IPS-18c (cell line): ENCODE measurements around the gene CEACAM19.
"Not testable (repeated sequence)": the region's sequence is repeated elsewhere in the genome, so short reads cannot be mapped to it uniquely, and the experiment has no call there.

Experiments used
- H3K4me3 ChIP-seq: 2 replicates; pipeline ENCODE4 v1.7.0; 2013; ENCODE audit warnings: low read depth, mild to moderate bottlenecking, low read length, moderate library complexity; ENCODE audit not compliant: insufficient read depth
- H3K9me3 ChIP-seq: one replicate; pipeline ENCODE4 v1.6.1; 2013; ENCODE audit warnings: mild to moderate bottlenecking, low read length, moderate library complexity; ENCODE audit not compliant: control insufficient read depth, insufficient read depth

Gene CEACAM19, protein sequence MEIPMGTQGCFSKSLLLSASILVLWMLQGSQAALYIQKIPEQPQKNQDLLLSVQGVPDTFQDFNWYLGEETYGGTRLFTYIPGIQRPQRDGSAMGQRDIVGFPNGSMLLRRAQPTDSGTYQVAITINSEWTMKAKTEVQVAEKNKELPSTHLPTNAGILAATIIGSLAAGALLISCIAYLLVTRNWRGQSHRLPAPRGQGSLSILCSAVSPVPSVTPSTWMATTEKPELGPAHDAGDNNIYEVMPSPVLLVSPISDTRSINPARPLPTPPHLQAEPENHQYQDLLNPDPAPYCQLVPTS

DNA sequence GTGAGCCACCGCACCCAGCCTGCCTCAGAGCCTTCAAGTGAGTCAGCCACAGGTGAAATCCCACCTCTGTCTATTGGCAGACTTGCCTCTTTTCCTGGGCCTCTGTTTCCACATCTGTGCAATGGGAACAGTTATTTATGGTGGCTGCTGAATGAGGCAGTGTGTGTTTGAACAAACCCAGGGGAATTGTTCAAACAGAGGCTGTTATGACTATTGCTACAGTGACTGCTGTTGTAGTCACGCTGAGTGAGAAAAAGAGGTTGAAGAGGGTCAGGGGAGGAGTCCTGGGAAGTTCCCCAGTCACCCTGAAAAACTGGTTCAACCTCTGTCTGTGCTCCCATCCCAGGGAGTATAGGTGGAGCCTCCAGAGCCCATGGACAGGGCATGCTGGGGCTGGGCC, at the start of gene CEACAM19:
Gene CEACAM19 (plus strand): TSS at position 83 of the 400 bp plus-strand sequence. CDS start 450 bp downstream, outside the sequence.
- H3K4me3 ChIP-seq = no peak within 1 kb of the TSS
- H3K9me3 ChIP-seq = no peaks in the 10 kb centered on the region

DNA sequence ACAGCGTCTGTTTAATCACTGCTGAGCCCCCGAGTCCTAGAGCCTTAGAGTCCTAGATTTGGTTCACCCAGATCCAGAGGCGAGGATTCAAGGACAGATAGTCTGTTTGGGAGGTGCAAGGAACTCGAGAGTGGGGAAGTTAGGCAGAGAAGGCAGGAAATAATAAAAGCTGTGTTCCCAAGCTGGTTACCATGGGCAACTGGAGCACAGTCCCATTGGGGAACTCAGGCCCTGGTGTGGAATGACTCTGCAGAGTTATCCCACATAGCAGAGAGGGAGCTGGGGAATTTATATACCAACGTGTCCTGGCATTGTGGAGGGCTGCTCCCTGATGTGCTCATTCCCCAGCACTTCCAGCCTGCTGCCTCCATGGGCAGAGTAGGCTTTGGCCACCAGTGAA, 48.2 kb upstream of the CEACAM19 start:
- no peaks in the 10 kb centered on the region for H3K9me3 ChIP-seq
- H3K4me3 ChIP-seq = no peak overlapping the region

DNA sequence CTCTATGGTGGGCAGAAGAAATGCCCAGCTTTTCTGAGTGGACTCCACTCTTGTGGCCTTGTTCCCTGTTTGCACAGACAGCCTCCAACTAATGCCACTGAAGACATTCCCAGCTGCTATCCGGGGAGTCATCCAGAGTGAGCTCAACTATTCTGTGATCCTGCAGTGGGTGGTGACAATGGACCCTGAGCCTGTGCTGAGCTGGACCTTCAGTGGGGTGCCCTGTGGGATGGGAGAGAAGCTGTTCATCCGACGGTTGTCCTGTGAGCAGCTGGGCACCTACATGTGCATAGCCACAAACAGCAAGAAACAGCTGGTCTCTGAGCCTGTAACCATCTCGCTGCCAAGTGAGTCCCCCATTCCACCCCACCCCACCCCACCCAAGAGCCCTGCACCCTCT, 47.7 kb upstream of the CEACAM19 start:
- no peak overlapping the region for H3K4me3 ChIP-seq
- no peaks in the 10 kb centered on the region for H3K9me3 ChIP-seq

DNA sequence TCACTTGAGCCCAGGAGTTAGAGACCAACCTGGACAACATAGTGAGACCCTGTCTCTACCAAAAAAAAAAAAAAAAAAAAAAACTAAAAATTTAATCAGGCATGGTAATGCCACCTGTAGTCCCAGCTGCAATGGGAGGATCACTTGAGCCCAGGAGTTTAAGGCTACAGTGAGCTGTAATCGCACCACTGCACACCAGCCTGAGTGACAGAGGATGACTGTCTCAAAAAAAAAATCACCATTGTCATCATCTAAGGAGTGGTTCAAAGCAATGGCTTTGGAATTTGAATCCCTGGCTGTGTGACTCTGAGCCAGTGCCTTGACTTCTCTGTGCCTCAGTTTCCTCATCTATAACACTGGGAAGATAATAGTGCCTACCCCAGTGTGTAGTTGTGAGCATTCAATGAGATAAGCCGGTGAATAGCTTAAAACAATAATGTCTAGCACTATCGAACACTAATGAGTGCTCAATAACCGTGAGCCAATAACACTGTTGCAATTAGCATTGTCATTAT, 46.4 kb upstream of the CEACAM19 start:
- H3K9me3 ChIP-seq = no peaks in the 10 kb centered on the region
- no peak overlapping the region for H3K4me3 ChIP-seq

DNA sequence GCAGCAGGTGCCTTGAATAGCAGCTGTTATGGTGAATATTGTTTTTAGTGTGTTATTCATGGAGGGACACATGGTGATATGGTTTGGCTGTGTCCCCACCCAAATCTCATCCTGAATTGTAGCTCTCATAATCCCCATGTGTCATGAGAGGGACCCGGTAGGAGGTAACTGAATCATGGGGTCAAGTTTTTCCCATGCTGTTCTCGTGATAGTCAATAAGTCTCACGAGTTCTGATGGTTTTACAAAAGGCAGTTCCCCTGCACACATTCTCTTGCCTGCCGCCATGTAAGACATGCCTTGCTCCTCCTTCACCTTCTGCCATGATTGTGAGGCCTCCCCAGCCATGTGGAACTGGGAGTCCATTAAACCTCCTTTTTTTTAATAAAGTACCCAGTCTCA, 45.6 kb upstream of the CEACAM19 start:
- not testable (repeated sequence) for H3K9me3 ChIP-seq, H3K4me3 ChIP-seq

DNA sequence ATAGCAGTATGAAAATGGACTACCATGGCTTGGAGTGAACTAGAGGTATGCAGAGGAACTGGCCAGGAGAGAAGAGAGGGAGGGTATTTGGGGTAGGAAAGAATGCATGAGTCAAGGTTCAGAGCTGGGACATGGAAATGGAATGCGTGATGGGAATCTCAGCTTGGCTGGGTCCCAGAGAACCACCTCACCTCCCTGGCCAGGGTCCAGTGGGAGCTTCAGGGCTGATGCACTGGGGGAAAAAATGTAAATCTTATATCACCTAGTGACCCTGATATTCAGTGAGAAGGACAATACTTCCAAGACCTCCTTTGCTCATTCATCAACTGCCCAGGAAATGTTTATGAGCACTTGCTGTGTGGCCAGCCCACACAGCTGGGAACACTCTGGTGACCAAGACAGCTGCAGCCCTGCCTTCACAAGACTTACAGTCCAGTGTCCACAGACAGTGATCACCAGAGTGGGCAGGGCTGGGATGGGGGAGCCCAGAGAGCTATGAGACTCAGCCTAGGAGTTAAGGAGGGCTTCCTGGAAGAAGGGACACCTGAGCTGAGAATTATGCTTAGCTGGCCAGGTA, 45.1 kb upstream of the CEACAM19 start:
- H3K4me3 ChIP-seq = no peak overlapping the region

DNA sequence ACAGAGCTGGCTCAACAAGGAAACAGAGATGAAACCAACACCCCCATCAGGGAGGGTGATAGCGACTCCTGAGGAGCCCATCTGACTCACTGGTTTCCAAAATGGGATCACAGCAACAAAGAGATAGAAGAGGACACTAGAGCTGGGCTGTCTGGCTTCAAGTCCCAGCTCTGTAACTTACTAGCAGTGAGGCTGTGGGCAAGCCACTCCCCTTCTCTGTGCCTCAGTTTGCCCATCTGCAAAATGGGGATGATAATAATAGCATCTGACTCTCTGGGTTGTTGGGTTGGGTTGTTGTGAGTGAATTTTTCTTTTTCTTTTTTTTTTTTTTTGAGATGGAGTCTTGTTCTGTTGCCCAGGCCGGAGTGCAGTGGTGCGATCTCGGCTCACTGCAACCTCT, 43.7 kb upstream of the CEACAM19 start:
- H3K9me3 ChIP-seq = no peaks in the 10 kb centered on the region
- H3K4me3 ChIP-seq = no peak overlapping the region

More for the DNA sequence above, 45.1 kb upstream of the CEACAM19 start:
- no peaks in the 10 kb centered on the region for H3K9me3 ChIP-seq

DNA sequence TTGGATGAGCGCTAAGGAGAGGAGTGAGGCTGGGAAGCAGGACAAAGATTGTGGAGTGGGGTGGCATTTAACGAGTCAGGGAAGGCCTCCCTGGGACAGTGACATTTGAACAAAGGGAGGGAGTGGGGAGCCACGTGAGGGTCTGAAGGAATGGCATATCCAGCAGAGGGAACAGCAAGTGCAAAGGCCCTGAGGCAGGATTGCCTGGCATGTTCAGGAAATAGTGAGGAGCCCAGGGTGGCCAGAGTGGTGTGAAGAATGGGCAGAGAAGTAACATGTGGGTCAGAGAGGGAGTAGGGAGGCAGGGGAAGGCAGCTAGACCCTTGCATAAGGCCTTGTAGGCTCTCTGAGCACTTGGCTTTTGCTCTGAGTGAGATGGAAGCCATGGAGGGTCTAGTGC, 42.5 kb upstream of the CEACAM19 start:
- H3K9me3 ChIP-seq = no peaks in the 10 kb centered on the region
- no peak overlapping the region for H3K4me3 ChIP-seq

DNA sequence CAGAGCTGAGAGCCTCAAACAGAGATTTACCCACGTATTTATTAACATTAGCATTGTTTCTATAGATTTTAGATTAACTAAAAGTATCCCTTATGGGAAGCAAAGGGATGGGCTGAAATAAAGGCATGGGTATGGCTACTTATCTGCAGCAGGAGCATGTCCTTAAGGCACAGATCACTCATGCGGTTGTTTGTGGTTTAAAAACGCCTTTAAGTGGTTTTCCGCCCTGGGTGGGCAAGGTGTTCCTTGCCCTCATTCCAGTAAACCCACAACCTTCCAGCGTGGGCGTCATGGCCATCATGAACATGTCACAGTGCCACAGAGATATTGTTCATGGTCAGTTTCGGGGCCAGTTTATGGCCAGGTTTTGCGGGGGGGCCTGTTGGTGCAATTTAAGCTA, 39.7 kb upstream of the CEACAM19 start:
- H3K9me3 ChIP-seq, H3K4me3 ChIP-seq: not testable (repeated sequence)

DNA sequence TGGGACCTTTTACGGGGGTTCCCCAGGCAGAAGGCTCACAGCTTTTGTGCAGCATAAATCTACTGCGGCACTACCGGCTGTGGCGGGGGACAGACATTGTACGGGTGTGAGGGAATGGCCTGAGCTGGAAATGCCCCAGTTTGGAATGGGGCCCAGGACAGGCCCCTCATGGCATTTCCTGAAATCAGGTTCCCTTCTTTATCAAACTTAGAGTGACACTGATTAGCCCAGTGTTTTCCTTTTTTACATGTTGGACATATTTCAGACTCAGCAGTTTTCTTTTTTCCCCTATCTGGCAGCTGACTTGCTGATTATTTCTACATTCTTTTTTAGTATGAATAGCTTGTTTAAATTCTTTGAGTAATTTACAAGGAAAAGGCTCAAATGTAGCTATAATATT, 37.2 kb upstream of the CEACAM19 start:
- H3K9me3 ChIP-seq, H3K4me3 ChIP-seq: not testable (repeated sequence)

DNA sequence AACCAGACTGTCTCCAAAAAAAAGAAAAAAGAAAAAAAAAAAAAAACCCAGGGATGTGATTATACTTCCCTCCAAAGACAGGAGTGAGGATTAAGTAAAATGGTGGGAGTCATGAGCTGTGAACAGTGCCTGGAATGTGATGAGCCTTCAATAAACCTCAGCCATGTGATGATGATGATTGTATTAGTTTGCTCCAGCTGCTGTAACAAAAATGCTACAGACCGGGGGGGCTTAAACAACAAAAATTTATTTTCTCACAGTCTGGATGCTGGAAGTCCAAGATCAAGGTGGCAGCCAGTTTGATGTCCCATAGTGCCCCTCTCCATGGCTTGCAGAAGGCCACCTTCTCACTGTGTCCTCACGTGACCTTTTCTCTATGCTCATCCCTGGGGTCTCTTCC, 36.5 kb upstream of the CEACAM19 start:
- H3K4me3 ChIP-seq = no peak overlapping the region
- no peaks in the 10 kb centered on the region for H3K9me3 ChIP-seq

DNA sequence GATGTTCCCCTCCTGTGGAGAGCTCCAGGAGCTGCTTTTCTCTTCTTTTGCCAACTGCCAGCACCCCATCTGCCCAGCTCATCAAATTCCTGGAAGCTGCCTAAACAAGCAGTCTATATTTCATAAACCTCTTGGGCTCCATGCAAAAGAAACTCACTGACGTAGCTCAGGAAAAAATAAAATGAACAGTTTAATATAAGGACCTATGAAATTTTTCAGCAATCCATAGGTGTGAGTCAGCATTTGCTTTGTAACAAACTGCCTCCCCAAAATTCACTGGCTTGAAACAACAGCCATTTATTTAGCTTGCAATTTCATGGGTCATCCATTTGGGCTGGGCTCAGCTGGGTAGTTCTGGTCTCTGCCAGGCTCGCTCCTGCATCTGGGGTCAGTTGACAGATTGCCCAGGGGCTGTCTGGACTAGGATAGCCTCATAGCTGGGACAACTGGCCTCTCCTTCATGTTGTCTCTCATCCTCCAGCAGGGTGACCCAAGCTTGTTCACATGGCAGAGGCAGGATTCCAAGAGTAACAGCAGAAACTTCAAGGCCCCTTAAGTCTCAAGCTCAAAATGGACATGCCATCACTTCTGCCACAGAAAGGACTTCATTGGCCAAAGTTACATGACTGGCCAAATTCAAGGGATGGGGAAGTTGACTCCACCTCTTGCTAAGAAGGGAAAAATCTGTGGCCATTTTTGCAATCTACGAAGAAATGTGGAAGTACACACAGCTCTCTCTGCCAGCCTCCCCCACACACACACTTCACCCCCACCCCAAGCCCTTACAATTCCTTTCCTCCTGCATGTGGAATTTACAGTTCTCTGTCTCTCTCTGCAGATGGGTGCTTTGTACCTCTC, 35.5 kb upstream of the CEACAM19 start:
- H3K9me3 ChIP-seq = no peaks in the 10 kb centered on the region
- no peak overlapping the region for H3K4me3 ChIP-seq

DNA sequence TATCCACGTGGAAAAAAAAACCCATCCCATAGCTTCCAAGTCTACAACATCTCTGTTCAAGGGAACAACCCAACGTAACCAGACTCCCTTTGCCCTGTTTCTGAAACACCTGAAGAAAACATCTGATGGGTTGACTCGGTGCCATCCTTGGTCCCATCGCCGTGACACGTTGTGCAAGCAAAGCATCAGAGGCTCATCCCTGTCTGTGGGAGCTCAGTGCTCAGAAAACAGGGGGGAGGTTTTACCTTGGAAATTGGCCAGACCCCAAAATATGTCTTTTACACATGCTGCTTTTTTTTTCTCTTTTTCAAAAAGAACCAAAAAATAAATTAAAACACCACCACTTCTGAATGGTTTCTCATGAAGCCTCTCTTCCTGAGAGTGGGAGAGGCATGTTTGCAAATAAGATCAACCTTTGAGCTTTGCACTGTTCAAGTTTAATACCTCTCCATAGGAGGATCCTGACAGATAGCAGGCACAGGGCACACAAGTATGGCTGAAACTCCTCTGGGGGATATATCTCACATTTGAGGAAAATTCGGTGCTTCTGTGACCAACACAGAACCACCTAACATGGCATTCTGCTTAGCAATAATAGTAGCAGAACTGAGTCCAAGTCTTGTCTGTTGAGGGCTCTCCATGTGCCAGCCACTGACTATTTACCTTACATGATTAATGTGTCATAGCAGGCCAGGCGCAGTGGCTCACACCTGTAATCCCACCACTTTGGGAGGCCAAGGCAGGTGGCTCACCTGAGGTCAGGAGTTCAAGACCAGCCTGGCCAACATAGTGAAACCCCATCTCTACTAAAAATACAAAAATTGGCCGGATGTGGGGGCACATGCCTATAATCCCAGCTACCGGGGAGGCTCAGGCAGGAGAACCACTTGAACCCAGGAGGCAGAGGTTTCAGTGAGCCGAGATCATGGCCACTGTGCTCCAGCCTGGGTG, 34.6 kb upstream of the CEACAM19 start:
- no peaks in the 10 kb centered on the region for H3K9me3 ChIP-seq
- H3K4me3 ChIP-seq = no peak overlapping the region

DNA sequence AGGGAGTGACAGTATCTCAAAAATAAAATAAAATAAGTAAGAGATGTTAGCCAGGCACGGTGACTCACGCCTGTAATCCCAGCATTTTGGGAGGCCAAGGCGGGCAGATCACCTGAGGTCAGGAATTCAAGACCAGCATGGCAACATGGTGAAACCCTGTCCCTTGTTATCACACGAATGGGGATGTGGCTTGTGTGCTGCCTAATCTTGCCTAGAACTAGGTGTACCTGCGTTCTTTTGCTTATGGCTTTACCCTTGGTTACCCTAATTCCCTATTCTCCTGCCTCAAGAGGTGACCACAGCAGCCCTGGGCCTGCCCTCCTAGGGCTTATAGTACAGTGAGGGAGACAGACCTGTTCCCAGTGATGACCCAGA, 33.9 kb upstream of the CEACAM19 start:
- H3K4me3 ChIP-seq = no peak overlapping the region

DNA sequence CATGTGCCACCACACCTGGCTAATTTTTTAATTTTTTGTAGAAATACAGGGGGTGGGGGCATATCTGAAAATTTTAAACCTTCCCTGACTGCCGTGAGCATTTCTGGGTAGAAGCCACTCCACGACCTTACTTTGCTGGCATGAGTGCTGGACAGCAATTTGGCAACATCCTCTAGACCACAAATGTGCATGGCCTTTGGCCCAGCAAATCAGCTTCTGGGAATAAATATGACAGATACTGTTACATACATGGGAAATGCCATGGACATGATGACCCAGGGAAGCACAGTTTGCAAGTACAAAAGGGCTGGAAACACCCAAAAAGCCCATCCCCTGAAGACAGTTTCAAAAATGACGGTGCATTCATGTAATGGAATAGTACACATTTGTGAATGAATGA, 30.8 kb upstream of the CEACAM19 start:
- Histone ChIP-seq H3K4me3 (no peak overlapping the region), H3K9me3 (no peaks in the 10 kb centered on the region)

More for the DNA sequence above, 33.9 kb upstream of the CEACAM19 start:
- H3K9me3 ChIP-seq = no peaks in the 10 kb centered on the region

DNA sequence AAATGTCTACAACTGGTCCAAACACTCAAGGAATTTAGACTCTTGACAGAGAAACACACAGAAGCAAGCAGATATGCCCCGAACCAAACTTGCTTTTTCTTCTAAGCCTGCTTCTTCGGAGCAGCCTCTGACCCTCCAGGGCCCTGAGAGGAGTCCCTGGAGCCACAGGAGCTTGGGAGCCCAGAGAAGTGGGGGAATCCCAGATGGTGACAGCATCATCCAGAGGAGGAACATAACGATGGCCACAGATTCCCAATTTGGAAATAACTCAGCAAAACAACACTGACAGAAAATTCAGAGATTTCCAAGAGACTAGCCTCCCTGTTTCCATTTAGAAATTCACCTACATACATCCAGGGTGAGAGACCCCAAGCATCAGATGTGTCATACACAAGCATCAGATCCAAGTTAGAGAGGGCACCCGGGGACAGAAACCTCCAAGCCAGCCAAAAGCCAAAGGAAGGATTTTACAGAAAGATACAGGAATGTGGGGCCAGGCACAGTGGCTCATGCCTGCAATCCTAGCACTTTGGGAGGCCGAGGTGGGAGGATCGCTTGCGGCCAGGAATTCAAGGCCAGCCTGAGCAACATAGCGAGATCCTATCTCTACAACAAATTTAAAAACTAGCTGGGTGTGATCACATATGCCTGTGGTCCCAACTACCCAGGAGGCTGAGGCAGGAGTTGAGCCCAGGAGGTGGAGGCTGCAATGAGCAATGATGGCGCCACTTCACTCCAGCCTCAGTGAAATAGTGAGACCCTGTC, 29.6 kb upstream of the CEACAM19 start:
- Histone ChIP-seq H3K4me3 (no peak overlapping the region), H3K9me3 (no peaks in the 10 kb centered on the region)
